ENCODE measurements around the gene ROR2. TPM values are rescaled to one million over a fixed set of nuclear protein-coding genes. Genes with fewer than 3 reads are reported as not detected.

Gene ROR2
- total RNA-seq, 1 experiment from 2014 or later = not detected

- POLR2A ChIA-PET (ENCODE audit: unreplicated experiment) = no interaction called here
- Histone ChIP-seq H3K27me3 (ENCODE audit: low read length) (peaks cover 80% of the 10 kb centered on the region), H3K4me1 (ENCODE audit: insufficient read depth, low read length) (no peaks in the 10 kb centered on the region)
Observed at GRCh38 chr9:91873637-91874051, 76.4 kb downstream of the ROR2 start.

GRCh38 chr9:91868732-91869391 lies 81.2 kb downstream of the ROR2 start:
- H3K27ac ChIP-seq (ENCODE audit: low read length) = no peak overlapping the region
- H3K27me3 ChIP-seq (ENCODE audit: low read length) = peaks cover 75% of the 10 kb centered on the region
- H3K9me3 ChIP-seq (ENCODE audit: low read length) = no peaks in the 10 kb centered on the region
- H3K4me1 ChIP-seq (ENCODE audit: insufficient read depth, low read length) = no peaks in the 10 kb centered on the region
- H3F3A ChIP-seq (ENCODE audit: low read length, unreplicated experiment) = no peaks in the 10 kb centered on the region
- H2AFZ ChIP-seq (ENCODE audit: low read length) = no peak overlapping the region
- TF ChIP-seq EZH2phosphoT487 (IDR thresholded peaks at IDR 0.05; ENCODE audit: borderline replicate concordance, low read length) (no peak), EZH2 (IDR thresholded peaks at IDR 0.05; ENCODE audit: low read length, unreplicated experiment) (no peak), CTCF (conservative IDR thresholded peaks at IDR 0.05; ENCODE audit: low read depth, low read length) (no peak)
- H3K4me3 ChIP-seq (ENCODE audit: low read length) = no peak overlapping the region
- no peaks in the 10 kb centered on the region for H4K20me1 ChIP-seq (ENCODE audit: low read length)
- POLR2A ChIA-PET (ENCODE audit: unreplicated experiment) = no interaction called here
- no peak for DNase-seq
- H3K9ac ChIP-seq (ENCODE audit: low read length) = no peak overlapping the region
- ATAC-seq = no peak
- H3K9me2 ChIP-seq (replicated peaks; ENCODE audit: low read length) = no peaks in the 10 kb centered on the region
- intact Hi-C loops (cut with micrococcal nuclease) = loop anchor here (10.0 kb wide), 1 partner anchor 94 kb away; no protein-coding TSS in a partner anchor
- no peak overlapping the region for H3K4me2 ChIP-seq (ENCODE audit: low read length)
- H3K36me3 ChIP-seq (ENCODE audit: low read depth, low read length) = no peaks in the 10 kb centered on the region
- no TSS peak for BruUV-seq (replicated peaks)
- CTCF ChIA-PET = no interaction called here
- no peaks in the 10 kb centered on the region for H3K79me2 ChIP-seq (ENCODE audit: low read length)

More at GRCh38 chr9:91873637-91874051, 76.4 kb downstream of the ROR2 start:
- BruUV-seq (replicated peaks) = no TSS peak
- Histone ChIP-seq H3K79me2 (ENCODE audit: low read length) (no peaks in the 10 kb centered on the region), H3K36me3 (ENCODE audit: low read depth, low read length) (no peaks in the 10 kb centered on the region), H3K9me2 (replicated peaks; ENCODE audit: low read length) (no peaks in the 10 kb centered on the region), H3K9ac (ENCODE audit: low read length) (no peak overlapping the region), H3K4me2 (ENCODE audit: low read length) (no peak overlapping the region), H3K9me3 (ENCODE audit: low read length) (no peaks in the 10 kb centered on the region), H4K20me1 (ENCODE audit: low read length) (no peaks in the 10 kb centered on the region), H2AFZ (ENCODE audit: low read length) (no peak overlapping the region), H3K27ac (ENCODE audit: low read length) (no peak overlapping the region), H3K4me3 (ENCODE audit: low read length) (no peak overlapping the region), H3F3A (ENCODE audit: low read length, unreplicated experiment) (no peaks in the 10 kb centered on the region)
- intact Hi-C loops (cut with micrococcal nuclease) = no loop called here
- TF ChIP-seq CTCF (conservative IDR thresholded peaks at IDR 0.05; ENCODE audit: low read depth, low read length) (no peak), EZH2phosphoT487 (IDR thresholded peaks at IDR 0.05; ENCODE audit: borderline replicate concordance, low read length) (no peak), EZH2 (IDR thresholded peaks at IDR 0.05; ENCODE audit: low read length, unreplicated experiment) (no peak)
- DNase-seq (no peak), ATAC-seq (no peak)
- CTCF ChIA-PET = no interaction called here

- ChIA-PET POLR2A (ENCODE audit: unreplicated experiment) (no interaction called here), CTCF (no interaction called here)
- H3K27ac ChIP-seq (ENCODE audit: low read length) = no peak overlapping the region
- H3F3A ChIP-seq (ENCODE audit: low read length, unreplicated experiment) = no peaks in the 10 kb centered on the region
- DNase-seq (no peak), ATAC-seq (no peak)
- H3K27me3 ChIP-seq (ENCODE audit: low read length) = peaks cover 79% of the 10 kb centered on the region
- no peaks in the 10 kb centered on the region for H3K9me3 ChIP-seq (ENCODE audit: low read length)
- H3K4me2 ChIP-seq (ENCODE audit: low read length) = no peak overlapping the region
- intact Hi-C loops (cut with micrococcal nuclease) = loop anchor here (10.0 kb wide), 1 partner anchor 93 kb away; no protein-coding TSS in a partner anchor
- H3K36me3 ChIP-seq (ENCODE audit: low read depth, low read length) = no peaks in the 10 kb centered on the region
- no peak overlapping the region for H3K4me3 ChIP-seq (ENCODE audit: low read length)
- H3K79me2 ChIP-seq (ENCODE audit: low read length) = no peaks in the 10 kb centered on the region
- no peaks in the 10 kb centered on the region for H3K9me2 ChIP-seq (replicated peaks; ENCODE audit: low read length)
- H2AFZ ChIP-seq (ENCODE audit: low read length) = no peak overlapping the region
- no TSS peak for BruUV-seq (replicated peaks)
- H3K9ac ChIP-seq (ENCODE audit: low read length) = no peak overlapping the region
- no peaks in the 10 kb centered on the region for H3K4me1 ChIP-seq (ENCODE audit: insufficient read depth, low read length)
- no peak for TF ChIP-seq CTCF (conservative IDR thresholded peaks at IDR 0.05; ENCODE audit: low read depth, low read length)
- no peak for TF ChIP-seq EZH2phosphoT487 (IDR thresholded peaks at IDR 0.05; ENCODE audit: borderline replicate concordance, low read length)
- no peak for TF ChIP-seq EZH2 (IDR thresholded peaks at IDR 0.05; ENCODE audit: low read length, unreplicated experiment)
- no peaks in the 10 kb centered on the region for H4K20me1 ChIP-seq (ENCODE audit: low read length)
Observed at GRCh38 chr9:91867740-91868139, 82.3 kb downstream of the ROR2 start.

Data from PC-3 (cell line).